ENCODE data around the gene GPRC6A. TPM values are rescaled to one million over a fixed set of nuclear protein-coding genes. Genes with fewer than 3 reads are reported as not detected.

Gene GPRC6A
- total RNA-seq, 1 experiment from 2014 or later = not detected

GRCh38 chr6:116801971-116802370, 26.9 kb downstream of the GPRC6A start:
- Mint-ChIP-seq H3K4me1 (peaks cover 5 to 12% of the 10 kb centered on the region in 2 experiments), H3K4me3 (no peak overlapping the region), H3K36me3 (ENCODE audit: insufficient read depth in 1 of 3, low read depth in 3 of 3) (no peaks in the 10 kb centered on the region), H3K27me3 (ENCODE audit: low read depth) (no peaks in the 10 kb centered on the region), H3K9me3 (no peaks in the 10 kb centered on the region), H3K27ac (no peak overlapping the region)
- Histone ChIP-seq H2AK5ac (ENCODE audit: insufficient read length, low read length) (no peak overlapping the region), H2BK120ac (ENCODE audit: low read depth, low read length, poor library complexity, severe bottlenecking) (no peak overlapping the region), H3K9me3 (ENCODE audit: control insufficient read depth, low read depth, low read length) (no peaks in the 10 kb centered on the region), H4K20me1 (ENCODE audit: control insufficient read depth, insufficient read depth, insufficient read length) (no peaks in the 10 kb centered on the region), H3K27ac (ENCODE audit: insufficient read length, low read depth, low read length) (no peak overlapping the region), H3K27me3 (ENCODE audit: insufficient read depth, low read length) (no peaks in the 10 kb centered on the region), H2BK12ac (ENCODE audit: insufficient read length, low read depth, low read length) (no peak overlapping the region), H3K4ac (ENCODE audit: low read depth, low read length) (no peak overlapping the region), H2BK20ac (ENCODE audit: low read depth, low read length, poor library complexity, severe bottlenecking) (no peak overlapping the region), H2BK5ac (ENCODE audit: insufficient read length, low read length) (no peak overlapping the region), H3K4me2 (ENCODE audit: insufficient read depth, insufficient read length, low read length) (no peak overlapping the region), H4K91ac (ENCODE audit: insufficient read length, low read depth, low read length) (no peak overlapping the region), H3K79me1 (ENCODE audit: insufficient read depth, low read depth, low read length, poor library complexity, severe bottlenecking) (no peaks in the 10 kb centered on the region), H3K79me2 (ENCODE audit: insufficient read depth, low read length) (no peaks in the 10 kb centered on the region), H3K56ac (ENCODE audit: insufficient read length, low read depth, low read length) (no peak overlapping the region), H3K18ac (ENCODE audit: insufficient read length, low read depth, low read length) (no peak overlapping the region), H3K23ac (ENCODE audit: insufficient read length, low read depth, low read length) (no peak overlapping the region), H4K5ac (ENCODE audit: insufficient read length, low read depth, low read length) (no peak overlapping the region), H3K23me2 (ENCODE audit: insufficient read length, low read depth, low read length, poor library complexity, severe bottlenecking) (no peaks in the 10 kb centered on the region), H3K4me1 (ENCODE audit: insufficient read depth, low read length) (peaks cover 2% of the 10 kb centered on the region; the same call in 1 of the 2 replicates), H4K8ac (replicated peaks; ENCODE audit: insufficient read length, low read depth, low read length) (no peak overlapping the region), H2BK15ac (ENCODE audit: low read depth, low read length) (no peak overlapping the region), H3K9ac (ENCODE audit: extremely low read depth, insufficient read length, low read length) (no peak overlapping the region), H2AFZ (ENCODE audit: low read length) (no peak overlapping the region), H3T11ph (ENCODE audit: low read length) (no peak overlapping the region), H3K14ac (ENCODE audit: insufficient read depth, low read length) (no peak overlapping the region)
- no peak for DNase-seq
- TF ChIP-seq CTCF (conservative IDR thresholded peaks at IDR 0.05) = no peak

Measured in H9 (cell line).